GM12878 (cell line): ENCODE measurements around the gene SCP2D1. TPM values are rescaled to one million over a fixed set of nuclear protein-coding genes. Genes with fewer than 3 reads are reported as not detected.

Experiments used
- ATF7 ChIP-seq: fragments of 450-650 bp; IDR thresholded peaks from 2 replicates; pipeline ENCODE4 v1.6.1; 2016; ENCODE audit warnings: low read depth, mild to moderate bottlenecking
- BCL11A ChIP-seq: IDR thresholded peaks from 2 replicates; pipeline ENCODE4 v1.6.1; 2011; ENCODE audit warnings: low read depth, low read length
- CBX3 ChIP-seq: fragments of 200-600 bp; sonication (generic); IDR thresholded peaks from 2 replicates; pipeline ENCODE4 v1.6.1; 2016; ENCODE audit warnings: low read depth, borderline replicate concordance
- CHD1 ChIP-seq: IDR thresholded peaks from 2 replicates; pipeline ENCODE4 v1.6.1; 2012; ENCODE audit warnings: low read depth, low read length, improper control_type of control experiment
- ELK1 ChIP-seq: IDR thresholded peaks from 2 replicates; pipeline ENCODE4 v1.6.1; 2012; ENCODE audit warnings: low read depth, low read length, improper control_type of control experiment
- ETV6 ChIP-seq, 2 experiments: fragments of 450-650 bp in 1 of 2; IDR thresholded peaks in 1 of 2; conservative IDR thresholded peaks in 1 of 2; 2 replicates each; pipeline ENCODE4 v1.6.1; 2014; ENCODE audit warnings: antibody characterized with exemption in 1 of 2, borderline replicate concordance in 1 of 2, low read depth in 1 of 2, mild to moderate bottlenecking in 1 of 2, moderate library complexity in 1 of 2
- JUNB ChIP-seq: IDR thresholded peaks from 2 replicates; pipeline ENCODE4 v1.6.1; 2016; ENCODE audit warnings: antibody characterized with exemption, mild to moderate bottlenecking
- KAT2A ChIP-seq: conservative IDR thresholded peaks from 2 replicates; pipeline ENCODE4 v1.6.1; 2011; ENCODE audit warnings: low read depth, low read length; ENCODE audit not compliant: control insufficient read depth
- NFYB ChIP-seq: IDR thresholded peaks from 2 replicates; pipeline ENCODE4 v1.6.1; 2011; ENCODE audit warnings: low read depth, mild to moderate bottlenecking, low read length, improper control_type of control experiment, moderate library complexity; ENCODE audit not compliant: insufficient read depth
- PKNOX1 ChIP-seq: fragments of 450-650 bp; IDR thresholded peaks from 2 replicates; pipeline ENCODE4 v1.6.1; 2016; ENCODE audit warnings: mild to moderate bottlenecking
- POLR2AphosphoS5 ChIP-seq: IDR thresholded peaks from 2 replicates; pipeline ENCODE4 v1.6.1; 2011; ENCODE audit warnings: mild to moderate bottlenecking, low read length, inconsistent platforms
- RAD51 ChIP-seq: fragments of 450-650 bp; IDR thresholded peaks from 2 replicates; pipeline ENCODE4 v1.6.1; 2016; ENCODE audit warnings: moderate library complexity, mild to moderate bottlenecking, inconsistent platforms
- RELB ChIP-seq: fragments of 450-650 bp; IDR thresholded peaks from 2 replicates; pipeline ENCODE4 v1.6.1; 2017; ENCODE audit warnings: low read depth, mild to moderate bottlenecking, moderate library complexity
- SIX5 ChIP-seq: IDR thresholded peaks from 2 replicates; pipeline ENCODE4 v1.6.1; 2011; ENCODE audit warnings: mild to moderate bottlenecking, low read depth, low read length, moderate library complexity; ENCODE audit not compliant: severe bottlenecking
- SMARCA5 ChIP-seq: fragments of 450-650 bp; IDR thresholded peaks from 2 replicates; pipeline ENCODE4 v1.6.1; 2017; ENCODE audit warnings: mild to moderate bottlenecking
- SPI1 ChIP-seq: IDR thresholded peaks from 2 replicates; pipeline ENCODE4 v1.6.1; 2011; ENCODE audit warnings: low read depth, mild to moderate bottlenecking, low read length, moderate library complexity, borderline replicate concordance; ENCODE audit not compliant: insufficient read depth
- SRF ChIP-seq, 2 experiments: IDR thresholded peaks; 2 replicates each; pipeline ENCODE4 v1.6.1; 2011; ENCODE audit warnings: low read depth in 2 of 2, low read length in 2 of 2, mild to moderate bottlenecking in 1 of 2, moderate library complexity in 1 of 2
- ZNF207 ChIP-seq: fragments of 450-650 bp; IDR thresholded peaks from 2 replicates; pipeline ENCODE4 v1.6.1; 2014; ENCODE audit warnings: antibody characterized with exemption, mild to moderate bottlenecking, borderline replicate concordance
- ZNF687 ChIP-seq: fragments of 450-650 bp; IDR thresholded peaks from 2 replicates; pipeline ENCODE4 v1.6.1; 2017; ENCODE audit warnings: mild to moderate bottlenecking, moderate library complexity
- ZZZ3 ChIP-seq: IDR thresholded peaks from 2 replicates; pipeline ENCODE4 v1.6.1; 2011; ENCODE audit warnings: low read depth; ENCODE audit not compliant: control insufficient read depth, insufficient read length
- polyA plus RNA-seq, 11 experiments: library from polyadenylated mRNA; depleted of rRNA in 4 of 11; unstranded in 6 of 11; stranded (reverse) in 5 of 11; fragments of >200 nt; fragmentation: Nextera tagmentation in 4 of 11; fragmentation: Illumina TruSeq in 1 of 11; extraction: Ambion mirVana in 4 of 11; extraction: Trizol in 1 of 11; gene quantifications; 1 replicate in 1 of 11; 2 replicates in 10 of 11; pipeline versions ENCODE4 v1.2.1 to v1.2.3, GENCODE V29; 2011 to 2016; ENCODE audit warnings: inconsistent platforms in 2 of 11, missing spikeins in 2 of 11, low read depth in 1 of 11
- total RNA-seq, 4 experiments: library from RNA; depleted of rRNA in 3 of 4; stranded (reverse); fragments of >200 nt in 3 of 4; fragmentation: Illumina TruSeq in 1 of 4; extraction: Trizol in 1 of 4; gene quantifications; 2 replicates each; pipeline versions ENCODE4 v1.2.1 to v1.2.3, GENCODE V29; 2013 to 2021

Gene SCP2D1
- total and polyA plus RNA-seq, 10 of the 15 experiments (the other 5 are each of a cell fraction or from before 2014, with no cell fraction given): not detected

GRCh38 chr20:18793625-18794427 is 19.8 kb upstream of the SCP2D1 start (continued):
- TF ChIP-seq ZNF687 (no peak), KAT2A (no peak), POLR2AphosphoS5 (peak; percentile 93), CHD1 (no peak), RAD51 (peak; percentile 97), SMARCA5 (no peak), SIX5 (peak; percentile 90), PKNOX1 (peak; percentile 69), ATF7 (peak; percentile 68), SPI1 (peak; percentile 5; the same call in 1 of the 2 replicates), JUNB (no peak), BCL11A (no peak), ELK1 (peak; percentile 77; the same call in 1 of the 2 replicates), ETV6 (conservative IDR thresholded peaks at IDR 0.05 in 1 of 2, IDR thresholded peaks at IDR 0.05 in 1 of 2; ENCODE audit: borderline replicate concordance in 1 of 2, low read depth in 1 of 2) (no peak; a peak in 1 of 4 replicates), CBX3 (no peak), RELB (0 out of 2 replicates have a peak, but pooled peaks have one; percentile 30), SRF (IDR thresholded peaks at IDR 0.05; ENCODE audit: low read depth in 2 of 2, low read length in 2 of 2) (no peak), ZNF207 (peak; percentile 76; the same call in 1 of the 2 replicates), NFYB (no peak), ZZZ3 (no peak)
